Heart left ventricle (tissue), 16 donors: ENCODE results near the gene PARD3B. TPM values are rescaled to one million over a fixed set of nuclear protein-coding genes. Genes with fewer than 3 reads are reported as not detected.

Experiments
- ATAC-seq, 4 donors: fragments of 200-7000 bp; cut with Tn5 transposase; one replicate each; pipeline ENCODE4 v1.9.1; 2020 to 2022; ENCODE audit warnings: moderate library complexity in 4 of 4, mild to moderate bottlenecking in 3 of 4, moderate number of reproducible peaks in 1 of 4
- DNase-seq, 5 donors: peaks; one replicate each; pipeline ENCODE4 v3.0.0-alpha.2; 2020
- H3K27ac ChIP-seq, 12 donors: fragments of 200-600 bp; sonication (generic) in 4 of 12; one replicate each; pipeline versions ENCODE4 v1.5.0 to v1.8.0; 2016 to 2022; ENCODE audit warnings: mild to moderate bottlenecking in 2 of 12
- H3K27me3 ChIP-seq, 9 donors: fragments of 200-600 bp; sonication (generic) in 2 of 9; one replicate each; pipeline versions ENCODE4 v1.5.1 to v1.8.0; 2016 to 2022; ENCODE audit warnings: mild to moderate bottlenecking in 3 of 9
- H3K36me3 ChIP-seq, 9 donors: fragments of 200-600 bp; sonication (generic) in 2 of 9; one replicate each; pipeline versions ENCODE4 v1.5.0 to v1.8.0; 2018 to 2022; ENCODE audit warnings: mild to moderate bottlenecking in 2 of 9
- H3K4me1 ChIP-seq, 12 donors: fragments of 200-600 bp; sonication (generic) in 4 of 12; one replicate each; pipeline versions ENCODE4 v1.5.0 to v1.8.0; 2016 to 2022; ENCODE audit warnings: mild to moderate bottlenecking in 3 of 12
- H3K4me3 ChIP-seq, 12 donors: fragments of 200-600 bp; sonication (generic) in 4 of 12; one replicate each; pipeline versions ENCODE4 v1.5.0 to v1.8.0; 2017 to 2022; ENCODE audit warnings: mild to moderate bottlenecking in 9 of 12, moderate library complexity in 4 of 12
- H3K9me3 ChIP-seq, 12 donors: fragments of 200-600 bp; sonication (generic) in 4 of 12; one replicate each; pipeline versions ENCODE4 v1.5.0 to v1.8.0; 2016 to 2022; ENCODE audit warnings: mild to moderate bottlenecking in 1 of 12
- POLR2A ChIP-seq, 2 donors: fragments of 450-650 bp; IDR thresholded peaks; one replicate each; pipeline ENCODE4 v1.6.1; 2017; ENCODE audit warnings: antibody characterized with exemption in 2 of 2, mild to moderate bottlenecking in 2 of 2, moderate library complexity in 2 of 2
- WGBS, 4 donors: extraction: QIAGEN DNeasy Blood & Tissue Kit in 2 of 4; methylation state at CpG; one replicate each; pipeline versions ENCODE4 v1.1.5 to v1.1.7; 2013 to 2018; 5-methylcytosine and 5-hydroxymethylcytosine counted together
- intact Hi-C, 10 donors: fragments of 100-400 bp; cut with DNase I; formaldehyde crosslinking; loops; one replicate each; pipeline versions ENCODE4 v1.11.1 to v1.14.2; 2022
- polyA plus RNA-seq, 2 donors: library from polyadenylated mRNA; stranded (reverse); fragments of 200-250 nt; gene quantifications; one replicate each; pipeline ENCODE4 v1.2.3, GENCODE V29; 2013
- total RNA-seq, 9 donors: library from RNA; depleted of rRNA in 2 of 9; stranded (reverse); fragments of >200 nt in 2 of 9; fragmentation: NEBNext Ultra II Directional in 3 of 9; extraction: Animal tissue kit (Norgen Biotek cat#: 25700) in 3 of 9; gene quantifications; one replicate each; pipeline versions ENCODE4 v1.1.0 to v1.2.4, GENCODE V29; 2016 to 2023
- TF ChIP-seq, protein P1 (sequence below), 12 donors: fragments of 200-600 bp; sonication (generic) in 4 of 12; IDR thresholded peaks; one replicate each; pipeline versions ENCODE4 v1.5.0 to v1.8.0; 2018 to 2022; ENCODE audit warnings: antibody characterized with exemption in 12 of 12, mild to moderate bottlenecking in 5 of 12
- donor health status: ischemic (EF 13 %, LVEDD 7.1; RV severe dilation, severe dysfunction).
- donor health status: healthy with polysubstance abuse.
- donor health status: DM: no; HTN: yes; CAD: no.
- donor health status: DM: no; HTN: no; CAD: no.
- donor health status: ischemic (EF 25% LVEDD 6.9; RV normal size, moderate dysfunction).
- donor health status: ischemic (EF 25% LVEDD 5.7; RV mildly dilated, moderate dysfunction).
- donor health status: healthy.
- donor health status: DM: yes; HTN: yes; CAD: no.
- donor health status: ischemic (EF 35%, LVEDD 5.7; RV mildly dilated, moderate dysfunction).
- donor health status: nonischemic (EF 11% LVEDD 7.7; RV severe dilation, severe dysfunction).
- donor health status: DM: yes; HTN: yes; CAD: no.
- donor health status: PGD.
- donor health status: ischemic (EF 29% LVEDD 5.4; RV normal size, mild dysfunction).
- donor health status: nonischemic (EF 23%, LVEDD 6.1; RV moderate dilation, normal function).

Gene PARD3B
- total and polyA plus RNA-seq, 11 donors = 0.71 to 15.1 (median 6.2) TPM

GRCh38 chr2:204886713-204887112, 341.4 kb downstream of the PARD3B start:
- Histone ChIP-seq H3K36me3 (no peaks in the 10 kb centered on the region), H3K4me1 (no peaks in the 10 kb centered on the region), H3K4me3 (no peak overlapping the region), H3K27me3 (no peaks in the 10 kb centered on the region), H3K27ac (no peak overlapping the region), H3K9me3 (peaks cover 0 to 5% (median 0%) of the 10 kb centered on the region in 12 donors)
- TF ChIP-seq, protein P1, sequence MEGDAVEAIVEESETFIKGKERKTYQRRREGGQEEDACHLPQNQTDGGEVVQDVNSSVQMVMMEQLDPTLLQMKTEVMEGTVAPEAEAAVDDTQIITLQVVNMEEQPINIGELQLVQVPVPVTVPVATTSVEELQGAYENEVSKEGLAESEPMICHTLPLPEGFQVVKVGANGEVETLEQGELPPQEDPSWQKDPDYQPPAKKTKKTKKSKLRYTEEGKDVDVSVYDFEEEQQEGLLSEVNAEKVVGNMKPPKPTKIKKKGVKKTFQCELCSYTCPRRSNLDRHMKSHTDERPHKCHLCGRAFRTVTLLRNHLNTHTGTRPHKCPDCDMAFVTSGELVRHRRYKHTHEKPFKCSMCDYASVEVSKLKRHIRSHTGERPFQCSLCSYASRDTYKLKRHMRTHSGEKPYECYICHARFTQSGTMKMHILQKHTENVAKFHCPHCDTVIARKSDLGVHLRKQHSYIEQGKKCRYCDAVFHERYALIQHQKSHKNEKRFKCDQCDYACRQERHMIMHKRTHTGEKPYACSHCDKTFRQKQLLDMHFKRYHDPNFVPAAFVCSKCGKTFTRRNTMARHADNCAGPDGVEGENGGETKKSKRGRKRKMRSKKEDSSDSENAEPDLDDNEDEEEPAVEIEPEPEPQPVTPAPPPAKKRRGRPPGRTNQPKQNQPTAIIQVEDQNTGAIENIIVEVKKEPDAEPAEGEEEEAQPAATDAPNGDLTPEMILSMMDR (IDR thresholded peaks at IDR 0.05) = no peak
- TF ChIP-seq POLR2A (IDR thresholded peaks at IDR 0.05) = no peak
- WGBS, 4 donors = 68 to 84% (median 77%) methylated on average over 1 of the region's 1 CpG
- intact Hi-C loops = no loop called here
- ATAC-seq = no peak
- no peak for DNase-seq

DNA sequence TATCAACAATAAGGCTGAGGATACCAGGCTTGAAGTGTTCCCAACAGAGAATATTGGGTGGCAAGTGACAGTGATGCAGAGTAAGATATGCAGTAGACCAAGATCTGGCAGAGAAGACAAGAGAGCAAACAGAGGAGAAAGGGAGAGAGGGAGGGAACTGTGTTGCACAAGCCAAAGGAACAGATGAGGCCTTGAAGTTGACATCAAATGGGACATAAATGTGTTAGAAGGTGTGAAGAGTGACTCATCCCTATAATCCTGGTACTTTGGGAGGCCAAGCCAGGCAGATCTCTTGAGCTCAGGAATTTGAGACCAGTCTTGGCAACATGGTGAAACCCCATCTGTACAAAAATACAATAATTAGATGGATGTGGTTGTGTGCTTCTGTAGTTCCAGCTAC, 342.9 kb downstream of the PARD3B start:
- no peak overlapping the region for H3K27ac ChIP-seq
- intact Hi-C loops = no loop called here
- H3K9me3 ChIP-seq = peaks cover 0 to 5% (median 0%) of the 10 kb centered on the region in 12 donors
- no peaks in the 10 kb centered on the region for H3K27me3 ChIP-seq
- H3K4me1 ChIP-seq = no peaks in the 10 kb centered on the region
- H3K4me3 ChIP-seq = no peak overlapping the region
- DNase-seq (no peak), ATAC-seq (no peak)
- no peak for TF ChIP-seq POLR2A (IDR thresholded peaks at IDR 0.05)
- H3K36me3 ChIP-seq = no peaks in the 10 kb centered on the region

- DNase-seq (no peak), ATAC-seq (no peak)
- 84 to 93% (median 92%) methylated on average over 2 of the region's 2 CpGs for WGBS, 4 donors
- no peak overlapping the region for H3K27ac ChIP-seq
- no peaks in the 10 kb centered on the region for H3K36me3 ChIP-seq
- intact Hi-C loops = no loop called here
- H3K4me3 ChIP-seq = no peak overlapping the region
- peaks cover 0 to 3% (median 0%) of the 10 kb centered on the region in 12 donors for H3K4me1 ChIP-seq
- TF ChIP-seq, protein P1 (IDR thresholded peaks at IDR 0.05) = no peak
- no peak for TF ChIP-seq POLR2A (IDR thresholded peaks at IDR 0.05)
- no peaks in the 10 kb centered on the region for H3K27me3 ChIP-seq
- no peaks in the 10 kb centered on the region for H3K9me3 ChIP-seq
Measured at GRCh38 chr2:204890680-204891079, 345.4 kb downstream of the PARD3B start.

GRCh38 chr2:204891739-204892138, 346.5 kb downstream of the PARD3B start:
- DNase-seq = no peak
- intact Hi-C loops = no loop called here
- Histone ChIP-seq H3K9me3 (no peaks in the 10 kb centered on the region), H3K27me3 (no peaks in the 10 kb centered on the region), H3K36me3 (no peaks in the 10 kb centered on the region), H3K27ac (no peak overlapping the region), H3K4me1 (peaks cover 0 to 3% (median 0%) of the 10 kb centered on the region in 12 donors), H3K4me3 (no peak overlapping the region)
- TF ChIP-seq, protein P1 (IDR thresholded peaks at IDR 0.05) = no peak
- TF ChIP-seq POLR2A (IDR thresholded peaks at IDR 0.05) = no peak
- WGBS, 4 donors = 94 to 99% (median 97%) methylated on average over 2 of the region's 2 CpGs
- no peak for ATAC-seq
